GM21526 (cell line): Measurements from ENCODE around the gene CETN3.

Source experiments
- ATAC-seq: cut with Tn5 transposase; IDR thresholded peaks from one replicate; pipeline ENCODE4 v1.9.1; 2021; ENCODE audit warnings: moderate library complexity; ENCODE audit not compliant: unreplicated experiment, low FRiP score

The CETN3 gene

DNA sequence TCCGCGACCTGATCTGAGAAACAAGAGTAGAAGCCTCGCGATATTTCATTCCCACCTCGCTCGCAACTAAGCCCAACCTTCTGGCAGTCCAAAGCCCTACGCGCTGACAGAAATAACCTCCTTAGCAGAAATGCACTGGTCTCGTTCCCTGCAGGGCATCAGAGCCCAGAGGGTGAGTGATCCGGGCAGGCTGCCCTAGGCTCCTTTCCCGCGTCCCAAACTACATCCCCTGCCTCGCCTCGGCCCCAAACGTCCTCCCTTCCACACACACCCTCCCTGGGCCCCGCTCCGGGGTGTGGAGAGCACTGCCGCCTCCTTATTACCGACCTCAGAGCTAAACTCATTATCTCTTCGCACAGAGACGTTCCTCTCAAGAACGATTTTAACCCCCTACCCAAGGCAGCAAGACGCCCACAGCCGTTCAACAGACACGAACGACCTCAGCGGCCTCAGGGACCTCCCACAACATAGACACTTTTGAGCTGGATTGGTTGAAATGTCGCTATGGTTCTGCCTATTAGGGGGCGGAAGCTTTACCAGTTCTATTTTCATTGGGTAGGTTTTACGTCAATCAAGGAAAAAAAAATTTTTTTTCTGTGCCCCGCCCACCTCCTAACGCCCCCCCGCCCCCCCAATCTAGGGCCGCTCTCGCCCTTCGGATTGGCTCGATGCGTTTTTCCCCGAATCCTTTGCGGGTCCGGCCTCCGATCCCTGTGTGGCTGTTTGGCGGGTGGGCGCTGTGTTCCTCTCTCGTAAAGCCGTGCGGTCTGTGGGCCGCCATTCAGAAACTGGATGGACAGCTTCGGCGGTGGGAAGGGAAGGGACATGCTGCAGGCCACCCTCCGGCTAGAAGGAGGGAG is at the start of gene CETN3:
Gene CETN3 (minus strand): TSS at position 439 of the 860 bp plus-strand sequence. CDS start 95 bp downstream, at position 344.
- peak; percentile 93 for ATAC-seq

- no peak for ATAC-seq
Measured at GRCh38 chr5:90446961-90447360, 37.4 kb upstream of the CETN3 start.

DNA sequence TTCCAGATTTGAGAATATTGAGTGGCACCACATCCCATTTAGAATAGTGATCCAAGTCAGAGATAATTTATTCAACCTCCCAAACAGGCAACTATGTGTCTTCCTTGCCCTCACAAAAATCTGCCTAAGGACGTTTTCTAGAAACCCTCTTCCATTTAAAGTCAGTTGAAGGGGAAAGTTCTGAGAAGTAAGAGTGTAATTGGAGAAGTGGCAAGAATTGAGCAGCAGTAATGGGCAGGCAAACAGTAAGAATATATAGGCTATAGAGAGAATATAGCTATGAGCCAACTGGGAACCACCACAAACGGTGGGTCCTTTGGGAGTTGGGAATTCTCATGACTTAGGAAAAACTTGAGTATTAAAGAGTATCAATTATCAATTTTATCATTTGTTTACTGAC is 31.1 kb upstream of the CETN3 start:
- ATAC-seq: no peak

GRCh38 chr5:90438100-90438499 is 28.5 kb upstream of the CETN3 start:
- ATAC-seq: no peak

DNA sequence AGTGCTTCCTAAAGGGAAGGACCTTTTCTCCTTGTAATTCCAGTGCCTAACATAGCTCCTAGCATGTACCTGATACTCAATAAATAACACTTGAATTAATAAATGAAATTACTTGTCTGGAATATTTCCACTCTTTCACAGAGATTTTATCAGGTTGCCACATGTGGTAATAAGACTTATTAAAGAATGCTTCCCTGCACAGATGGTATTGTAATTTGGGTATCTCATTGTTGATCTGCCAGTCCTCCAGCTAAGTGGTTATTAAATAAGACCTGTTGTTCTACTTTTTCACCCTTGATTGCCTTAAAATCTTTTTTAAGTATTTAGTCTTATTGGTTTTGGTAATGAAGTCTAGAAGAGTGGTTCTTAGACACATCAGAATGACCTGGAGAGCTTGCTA is 28.1 kb upstream of the CETN3 start:
- no peak for ATAC-seq

DNA sequence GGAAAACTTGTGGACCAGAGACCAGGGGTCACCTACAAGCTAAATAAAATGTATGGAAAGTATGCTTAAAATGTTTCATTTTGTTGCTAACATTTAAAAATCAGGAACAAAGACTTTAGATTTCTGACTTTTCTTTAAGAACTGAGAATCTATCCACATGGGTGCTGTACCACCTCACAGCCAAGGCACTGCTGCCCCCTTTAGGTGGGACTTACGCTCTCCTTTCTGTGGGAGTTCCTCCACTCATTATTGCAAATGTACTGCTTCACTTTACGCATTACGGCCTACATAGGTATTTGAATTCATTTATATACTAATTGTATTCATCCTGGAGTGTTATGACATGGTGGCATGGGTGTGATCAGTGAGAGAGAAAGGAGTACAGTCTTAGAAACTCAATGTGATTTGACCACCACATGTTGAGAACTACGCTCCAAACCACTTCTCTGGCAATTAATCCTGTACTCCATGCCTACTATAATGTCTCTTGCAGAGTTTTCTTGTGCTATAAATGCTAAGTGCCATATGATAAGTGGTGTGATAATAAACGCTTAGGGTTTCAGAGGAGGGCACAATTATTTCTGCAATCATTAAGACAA is 24.7 kb upstream of the CETN3 start:
- no peak for ATAC-seq

- ATAC-seq: no peak
Measured at GRCh38 chr5:90424245-90424644, 14.7 kb upstream of the CETN3 start.

- ATAC-seq: no peak
Measured at GRCh38 chr5:90421136-90421535, 11.6 kb upstream of the CETN3 start.

DNA sequence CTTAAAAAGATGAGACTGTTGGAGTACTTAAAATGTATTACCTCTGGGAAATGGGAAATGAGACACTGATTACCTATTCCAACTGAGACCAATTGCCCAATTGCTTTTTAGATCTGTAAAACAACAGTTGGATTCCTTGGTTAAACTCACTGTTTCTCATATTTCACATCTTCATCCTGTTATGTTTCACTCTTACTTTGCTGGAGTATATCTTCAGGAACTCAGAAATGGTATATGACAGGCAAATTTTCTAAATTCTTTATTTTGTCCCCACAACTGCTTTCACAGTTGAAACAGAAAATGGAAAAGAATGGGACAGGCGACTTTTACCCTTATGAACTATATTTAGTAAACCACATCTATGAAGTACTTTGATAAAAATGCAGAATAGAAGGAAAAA is 8.7 kb upstream of the CETN3 start:
- ATAC-seq: no peak

GRCh38 chr5:90410178-90410762 is 714 bp upstream of the CETN3 start:
- ATAC-seq: no peak

GRCh38 chr5:90408571-90409317 is 812 bp downstream of the CETN3 start:
- ATAC-seq: peak; percentile 0

DNA sequence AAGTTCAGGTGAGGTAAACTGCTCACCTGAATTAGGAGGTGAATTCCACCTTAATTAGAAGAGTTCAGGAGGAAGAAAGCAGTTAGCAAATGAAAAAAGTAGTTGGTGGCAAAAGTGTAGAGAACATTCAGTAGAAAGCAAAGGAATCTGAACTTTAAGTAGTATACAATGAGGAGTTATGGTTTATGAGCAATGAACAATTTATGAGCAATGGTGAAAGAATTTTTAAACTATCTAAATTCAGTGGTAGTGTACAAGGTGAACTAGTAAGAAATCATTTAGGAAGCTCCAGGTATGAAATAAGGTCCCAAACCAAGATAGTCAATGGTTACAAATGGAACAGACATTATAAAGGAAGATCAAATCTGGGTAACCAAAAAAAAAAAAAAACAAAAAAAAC is 3.1 kb downstream of the CETN3 start:
- no peak for ATAC-seq

DNA sequence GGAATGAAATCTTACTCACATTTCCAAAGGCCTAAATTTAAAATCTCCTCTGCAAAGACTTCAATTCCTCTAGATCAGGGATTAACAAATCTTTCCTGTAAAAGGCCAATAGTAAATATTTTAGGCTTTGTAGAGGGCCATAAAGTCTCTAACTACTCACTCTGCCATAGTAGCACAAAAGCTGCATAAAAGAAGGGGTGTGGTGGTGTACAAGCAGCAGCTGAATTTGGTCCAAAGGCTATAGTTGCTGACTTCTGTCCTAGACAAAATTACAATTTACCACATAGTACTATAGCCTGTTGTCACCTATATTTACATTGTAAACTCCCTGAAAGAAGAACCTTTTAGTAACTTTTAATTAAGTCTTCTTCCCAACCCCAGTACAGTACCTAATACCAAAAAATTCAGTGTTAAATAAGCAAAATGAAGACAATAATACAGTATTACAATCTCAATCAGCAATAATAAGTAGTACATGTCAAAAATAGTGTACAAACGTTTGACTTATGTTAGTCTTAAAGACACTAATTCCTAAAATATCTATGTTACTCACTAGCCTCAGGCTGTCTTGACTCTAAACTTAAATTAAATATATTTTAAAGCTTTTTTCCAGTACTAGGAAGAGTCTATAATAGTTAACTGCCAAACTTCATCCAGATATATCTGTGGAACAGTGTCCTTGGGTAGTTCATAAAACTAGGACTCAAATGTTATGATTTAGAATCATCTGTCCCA is 6.9 kb downstream of the CETN3 start:
- ATAC-seq: no peak

- no peak for ATAC-seq
Measured at GRCh38 chr5:90399251-90399650, 10.3 kb downstream of the CETN3 start.

DNA sequence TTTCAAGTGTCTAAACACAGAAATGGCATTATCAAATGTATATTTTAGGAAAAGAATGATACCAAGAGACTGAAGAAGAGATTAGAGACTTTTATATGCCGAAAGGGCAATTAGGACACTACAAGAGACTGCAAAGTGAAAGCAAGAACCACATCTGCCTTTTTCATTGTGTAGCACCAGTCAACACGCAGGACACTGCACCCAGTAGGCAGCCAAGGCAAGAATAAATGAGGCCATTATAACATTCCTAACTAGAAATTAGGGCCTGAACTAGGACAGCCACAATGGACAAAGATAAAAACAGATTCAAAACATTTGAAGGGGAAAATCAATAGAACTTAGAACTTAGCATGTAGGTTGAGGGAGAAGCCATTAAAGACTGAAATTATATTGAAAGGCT is 10.8 kb downstream of the CETN3 start:
- ATAC-seq: no peak

DNA sequence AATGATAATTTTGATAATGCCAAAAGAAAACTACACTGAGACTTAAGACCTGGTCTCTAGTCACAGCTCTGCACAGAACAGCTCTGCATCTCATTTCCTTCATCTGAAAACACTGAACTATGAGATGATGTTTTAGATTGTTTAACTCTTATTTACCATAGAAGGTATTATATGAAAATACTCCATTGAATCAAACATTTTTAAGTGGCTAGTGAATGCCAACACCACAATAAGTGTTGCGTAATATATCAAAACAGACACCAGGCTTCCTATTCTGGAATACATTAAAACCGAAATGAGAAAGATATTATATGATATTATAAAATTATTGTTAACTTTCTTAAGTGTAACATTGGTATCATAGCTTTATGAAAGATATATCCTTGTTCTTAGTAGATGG is 14.6 kb downstream of the CETN3 start:
- ATAC-seq: no peak

DNA sequence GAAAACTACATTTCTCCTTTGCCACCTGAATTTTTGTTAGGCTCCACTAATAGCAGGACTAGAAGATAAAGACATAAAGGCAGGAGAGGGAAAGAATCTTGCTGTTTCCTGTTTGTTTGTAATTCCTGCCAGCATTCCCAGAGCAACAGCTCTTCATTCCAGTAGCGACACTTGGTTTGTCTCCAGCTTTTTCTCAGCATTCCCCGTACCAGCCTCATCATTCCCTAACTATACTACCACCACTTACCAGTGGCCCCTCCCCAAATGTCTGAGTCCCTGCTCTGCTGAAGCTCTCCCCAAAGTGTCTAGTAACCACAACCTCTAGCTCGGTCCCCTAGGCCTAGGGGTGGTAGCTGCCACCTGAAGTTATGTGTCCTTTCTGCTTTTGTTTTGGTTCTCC is 18.6 kb downstream of the CETN3 start:
- ATAC-seq: no peak

DNA sequence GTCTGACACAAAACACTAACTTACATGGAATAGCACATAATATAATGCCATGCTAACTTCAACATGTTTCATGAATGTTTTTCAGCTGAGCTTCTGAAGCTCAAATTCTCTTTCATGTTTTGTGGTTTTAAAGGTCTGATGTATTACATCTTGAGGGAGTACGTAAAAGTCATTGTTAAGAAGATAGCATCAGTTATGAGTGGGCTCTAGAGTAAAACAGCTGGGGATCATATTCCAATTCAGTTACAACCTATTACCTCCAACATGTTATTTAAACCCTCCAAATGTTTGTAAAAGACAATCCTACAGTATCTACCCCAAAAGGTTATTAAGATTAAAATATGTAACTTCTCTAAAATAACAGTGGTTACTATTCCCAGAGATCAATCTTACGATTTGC is 19.2 kb downstream of the CETN3 start:
- no peak for ATAC-seq

DNA sequence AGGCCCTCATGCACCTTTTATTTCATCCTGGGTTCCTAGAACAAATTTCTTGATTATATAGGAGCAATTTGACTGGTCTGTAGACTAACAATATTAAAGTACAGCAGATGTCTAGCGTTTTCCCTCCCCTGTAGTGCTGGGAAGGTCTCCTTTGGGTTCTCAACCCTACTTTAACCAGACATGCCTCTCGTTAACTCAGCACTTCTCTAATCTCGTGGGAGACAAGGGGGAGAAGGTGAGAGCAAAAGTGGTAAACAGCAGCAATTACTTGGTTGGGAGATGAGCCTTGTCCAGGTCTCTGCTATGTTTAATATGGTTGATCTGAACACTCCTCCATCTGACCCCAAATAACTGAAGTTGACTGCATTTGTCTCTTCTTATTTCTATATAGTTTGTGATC is 22.0 kb downstream of the CETN3 start:
- no peak for ATAC-seq

GRCh38 chr5:90386099-90386710 is 23.4 kb downstream of the CETN3 start:
- no peak for ATAC-seq
